Cardiac fibroblast (primary cell): ENCODE data around the gene KCNT1.

Experiments used
- DNase-seq, 2 donors: peaks; one replicate each; pipeline versions ENCODE4 v3.0.0 to v3.0.0-alpha.2; 2010; ENCODE audit warnings: low read depth in 2 of 2
- H3K4me3 ChIP-seq, 2 donors: replicated peaks in 1 of 2; 1 replicate in 1 of 2; 2 replicates in 1 of 2; pipeline ENCODE4 v1.5.1; 2011; ENCODE audit warnings: low read depth in 2 of 2, low read length in 2 of 2, mild to moderate bottlenecking in 2 of 2, moderate library complexity in 1 of 2
- CTCF ChIP-seq: IDR thresholded peaks from one replicate; pipeline ENCODE4 v1.5.1; 2011; ENCODE audit warnings: low read depth, mild to moderate bottlenecking, low read length, inconsistent platforms

KCNT1 gene

GRCh38 chr9:135760465-135760864, 58.5 kb downstream of the KCNT1 start:
- no peak for DNase-seq
- TF ChIP-seq CTCF, result no peak
- H3K4me3 ChIP-seq, result no peak overlapping the region

- no peak for DNase-seq
- H3K4me3 ChIP-seq, result no peak overlapping the region
- no peak for TF ChIP-seq CTCF
Measured at GRCh38 chr9:135761150-135761844, 59.3 kb downstream of the KCNT1 start.

- no peak for TF ChIP-seq CTCF
- DNase-seq, result no peak
- no peak overlapping the region for H3K4me3 ChIP-seq
Measured at GRCh38 chr9:135761845-135762168, 59.8 kb downstream of the KCNT1 start.

- DNase-seq, result no peak
Measured at GRCh38 chr9:135762921-135763320, 60.9 kb downstream of the KCNT1 start.

GRCh38 chr9:135763716-135764446, 61.9 kb downstream of the KCNT1 start:
- no peak for TF ChIP-seq CTCF
- H3K4me3 ChIP-seq, result no peak overlapping the region
- no peak for DNase-seq

More at GRCh38 chr9:135762921-135763320, 60.9 kb downstream of the KCNT1 start:
- no peak for TF ChIP-seq CTCF
- H3K4me3 ChIP-seq, result no peak overlapping the region

GRCh38 chr9:135764731-135765130, 62.7 kb downstream of the KCNT1 start:
- TF ChIP-seq CTCF, result no peak
- DNase-seq, result no peak
- no peak overlapping the region for H3K4me3 ChIP-seq
